ENCODE measurements around the gene ATP8A1.

Gene ATP8A1

GRCh38 chr4:42562016-42562415 is 94.9 kb downstream of the ATP8A1 start:
- no peak for DNase-seq

GRCh38 chr4:42561031-42561430 is 95.9 kb downstream of the ATP8A1 start:
- DNase-seq = no peak

- DNase-seq = no peak
Measured at GRCh38 chr4:42560467-42560861, 96.4 kb downstream of the ATP8A1 start.

DNA sequence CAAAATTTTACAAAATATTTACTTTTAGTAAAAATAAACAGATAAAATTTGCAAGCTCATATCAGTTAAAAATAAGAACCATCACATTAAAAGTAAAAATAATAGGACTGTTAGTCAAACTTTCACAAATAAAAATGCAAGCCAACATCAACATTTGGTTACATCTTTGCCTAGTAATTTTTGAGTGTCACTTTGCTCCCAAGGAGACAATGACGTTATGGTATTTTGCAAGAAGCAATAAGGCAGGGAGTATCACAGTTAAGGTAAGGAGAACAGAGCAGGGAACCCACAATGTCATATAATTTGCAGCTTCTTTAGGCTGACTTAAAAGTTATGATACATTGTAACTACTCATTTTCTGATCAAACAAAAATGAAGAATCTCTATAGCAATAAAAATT is 98.7 kb downstream of the ATP8A1 start:
- DNase-seq = no peak

DNA sequence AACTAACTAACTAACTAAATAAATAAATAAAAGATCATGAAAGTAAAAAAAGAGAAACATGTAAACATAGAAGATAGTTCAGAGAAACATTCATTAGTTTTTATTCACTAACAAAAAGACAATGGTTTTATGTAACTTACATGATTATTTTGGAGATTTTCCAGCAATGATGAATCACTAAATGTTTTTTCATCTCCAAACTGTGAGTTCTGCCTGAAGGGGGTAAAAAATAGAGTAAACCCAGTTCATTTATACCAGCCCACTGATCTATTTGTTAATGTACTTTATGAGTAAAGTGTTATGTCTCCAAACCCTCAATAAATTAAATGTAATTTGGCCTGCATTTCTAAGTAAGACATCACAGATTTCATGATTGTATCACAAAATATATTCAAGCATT is 101.1 kb downstream of the ATP8A1 start:
- DNase-seq = no peak

- DNase-seq = no peak
Measured at GRCh38 chr4:42554072-42554471, 102.8 kb downstream of the ATP8A1 start.

- no peak for DNase-seq
Measured at GRCh38 chr4:42549896-42550295, 107.0 kb downstream of the ATP8A1 start.

DNA sequence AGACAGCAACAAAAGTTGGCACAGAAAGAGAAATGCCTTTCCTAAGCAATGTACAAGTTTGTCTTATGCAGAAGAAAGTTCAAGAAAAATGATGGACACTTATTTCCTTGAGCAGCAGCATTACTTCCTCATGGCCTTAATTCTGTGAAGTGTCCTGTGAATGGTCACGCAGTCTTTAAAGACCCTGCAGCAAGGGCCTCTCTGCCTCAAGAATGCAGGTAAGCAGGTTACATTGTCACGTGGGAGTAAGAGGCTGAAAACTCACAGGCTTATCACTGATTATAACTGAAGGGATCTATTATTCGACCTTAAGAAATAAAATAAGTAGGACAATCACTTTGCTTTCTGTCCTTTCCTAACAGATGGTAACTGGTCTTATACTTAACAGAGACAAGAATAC is 109.1 kb downstream of the ATP8A1 start:
- no peak for DNase-seq

- no peak for DNase-seq
Measured at GRCh38 chr4:42543762-42544161, 113.1 kb downstream of the ATP8A1 start.

- no peak for DNase-seq
Measured at GRCh38 chr4:42543126-42543525, 113.8 kb downstream of the ATP8A1 start.

DNA sequence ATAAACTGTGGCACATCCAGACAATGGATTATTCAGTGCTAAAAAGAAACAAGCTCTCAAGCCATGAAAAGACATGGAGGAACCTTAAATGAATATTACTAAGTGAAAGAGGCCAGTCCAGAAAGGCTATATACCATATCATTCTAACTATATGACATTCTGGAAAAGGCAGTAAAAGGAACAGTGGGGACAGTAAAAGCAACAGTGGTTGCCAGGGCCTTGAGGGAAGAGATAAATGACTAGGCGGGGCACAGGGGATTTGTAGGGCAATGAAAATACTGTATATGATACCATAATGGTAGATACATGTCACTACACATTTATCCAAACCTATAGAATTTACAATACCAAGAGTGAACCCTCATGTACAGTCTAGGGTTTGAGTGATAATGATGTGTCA is 115.3 kb downstream of the ATP8A1 start:
- no peak for DNase-seq

- no peak for DNase-seq
Measured at GRCh38 chr4:42533042-42533441, 123.9 kb downstream of the ATP8A1 start.

DNA sequence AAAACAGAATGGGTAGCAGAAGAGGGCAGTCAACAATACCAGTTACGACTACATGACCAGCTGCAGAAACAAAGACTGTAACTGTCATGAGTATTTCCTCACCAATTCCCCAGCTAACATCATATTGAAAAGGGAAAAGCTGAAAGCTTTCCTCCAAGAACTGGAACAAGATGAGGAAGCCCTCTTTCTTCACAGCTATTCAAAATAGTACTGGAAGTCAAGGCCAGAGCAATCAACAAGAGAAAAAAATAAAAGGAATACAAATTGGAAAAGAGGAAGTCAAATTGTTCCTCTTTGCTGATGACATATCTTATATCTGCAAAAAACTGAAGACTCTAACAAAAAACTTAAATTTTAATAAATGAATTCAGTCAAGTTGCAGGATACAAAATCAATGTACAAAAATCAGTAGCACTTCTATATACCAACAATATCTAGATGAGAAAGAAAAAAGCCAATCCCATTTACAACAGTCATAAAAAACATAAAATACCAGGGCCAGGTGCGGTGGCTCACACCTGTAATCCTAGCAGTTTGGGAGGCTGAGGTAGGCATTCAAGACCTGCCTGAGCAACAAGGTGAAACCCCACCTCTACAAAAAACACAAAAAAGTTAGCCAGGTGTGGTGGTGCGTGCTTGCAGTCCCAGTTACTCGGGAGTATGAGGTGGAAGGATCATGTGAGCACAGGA is 125.4 kb downstream of the ATP8A1 start:
- no peak for DNase-seq

DNA sequence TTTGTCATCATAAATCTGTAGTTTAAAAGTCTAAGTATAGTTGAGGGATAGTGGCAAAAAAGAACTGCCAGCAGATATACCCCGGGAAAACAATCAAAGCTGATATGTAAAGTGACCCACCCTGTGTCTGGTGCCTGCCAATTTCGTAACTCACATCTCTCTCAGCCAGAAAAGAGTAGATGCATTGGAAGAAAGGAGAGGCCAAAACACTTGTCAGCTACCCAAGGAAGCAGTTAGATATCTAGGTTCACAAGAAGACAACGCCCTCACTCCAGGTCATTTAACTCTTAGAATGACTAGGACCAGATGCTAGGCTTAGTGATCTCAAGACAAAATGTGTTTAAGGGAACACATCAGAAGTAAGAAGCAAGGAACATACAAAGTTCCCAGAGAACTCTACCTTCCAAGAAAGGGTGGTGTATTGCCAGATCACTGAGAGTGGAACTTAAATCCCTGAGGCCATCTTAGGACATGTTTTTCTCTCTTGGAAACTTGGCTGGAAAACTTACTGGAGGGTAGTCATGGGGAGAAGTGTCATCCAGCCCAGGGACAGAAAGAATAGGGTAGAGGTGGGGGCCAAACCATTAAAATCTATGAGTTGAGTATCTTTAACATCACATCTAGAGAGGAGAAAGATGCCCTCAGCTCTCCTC is 133.7 kb downstream of the ATP8A1 start:
- no peak for DNase-seq

DNA sequence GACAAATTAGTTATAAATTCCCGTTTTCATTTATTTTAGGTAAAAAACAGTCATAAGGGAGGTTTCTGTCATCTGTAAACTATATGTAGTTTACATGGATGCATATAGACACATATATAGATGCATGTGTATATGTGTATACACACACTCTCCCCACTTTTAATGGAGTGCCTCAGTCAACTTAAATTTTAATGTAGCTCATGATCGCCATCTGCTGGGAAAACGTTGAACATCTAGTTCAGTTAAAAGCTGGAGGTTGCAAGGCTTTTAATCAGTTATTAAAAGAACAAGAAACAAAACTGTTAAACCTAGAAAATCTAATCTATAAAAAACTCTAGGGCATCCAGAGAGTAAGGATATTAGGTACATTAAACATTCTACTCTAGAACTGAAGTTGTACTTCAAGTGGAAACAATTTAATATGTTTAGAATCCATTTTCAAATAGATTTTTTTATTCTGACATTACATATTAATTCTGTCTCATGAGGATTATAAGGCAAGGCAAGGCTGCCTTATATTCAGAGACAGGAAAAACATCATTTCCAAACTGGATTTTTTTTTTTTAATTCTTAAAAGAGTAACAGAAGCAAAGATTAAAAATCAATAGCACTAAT is 137.0 kb downstream of the ATP8A1 start:
- DNase-seq = peak; percentile 4

GRCh38 chr4:42515156-42515884 is 141.6 kb downstream of the ATP8A1 start:
- no peak for DNase-seq

- no peak for DNase-seq
Measured at GRCh38 chr4:42513748-42514492, 143.0 kb downstream of the ATP8A1 start.

- no peak for DNase-seq
Measured at GRCh38 chr4:42512226-42512625, 144.7 kb downstream of the ATP8A1 start.

GRCh38 chr4:42510225-42510624 is 146.7 kb downstream of the ATP8A1 start:
- no peak for DNase-seq

GRCh38 chr4:42501624-42502401 is 155.1 kb downstream of the ATP8A1 start:
- DNase-seq = no peak

DNA sequence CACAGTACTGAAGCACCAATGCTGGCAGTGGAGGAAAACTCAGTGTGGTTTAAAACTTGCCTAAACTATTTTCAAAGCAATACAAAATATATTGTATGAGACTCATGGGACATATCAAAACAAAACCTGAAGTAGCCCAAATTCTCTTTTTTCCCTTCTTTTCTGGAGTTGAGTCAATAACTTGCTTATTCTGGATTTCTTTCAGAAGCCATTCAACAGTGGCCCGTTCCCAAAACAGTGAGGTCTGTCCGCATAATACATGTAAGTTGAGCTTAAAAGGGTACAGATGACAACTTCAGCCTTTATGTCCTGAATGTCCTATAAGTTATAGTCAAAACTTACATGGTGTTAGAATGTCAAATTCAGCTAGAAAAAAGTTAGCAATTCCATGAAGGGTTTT is 158.9 kb downstream of the ATP8A1 start:
- no peak for DNase-seq

Data from NCI-H187 treated with DMSO at 0.1 percent for 48 hours (cell line).